ENCODE measurements around the gene FTO.
"Not testable (repeated sequence)": the region's sequence is repeated elsewhere in the genome, so short reads cannot be mapped to it uniquely, and the experiment has no call there.

The FTO gene

GRCh38 chr16:53841884-53842283 is 137.9 kb downstream of the FTO start:
- no peak for DNase-seq (ENCODE audit: low read depth)
- no peak for TF ChIP-seq CTCF (IDR thresholded peaks at IDR 0.05; ENCODE audit: control insufficient read depth, insufficient read depth, low read depth, low read length, missing control alignments)
- H3K4me3 ChIP-seq (ENCODE audit: control insufficient read depth, low read depth, low read length) = no peak overlapping the region

- no peak for DNase-seq (ENCODE audit: low read depth)
- no peak for TF ChIP-seq CTCF (IDR thresholded peaks at IDR 0.05; ENCODE audit: control insufficient read depth, insufficient read depth, low read depth, low read length, missing control alignments)
- H3K4me3 ChIP-seq (ENCODE audit: control insufficient read depth, low read depth, low read length) = no peak overlapping the region
These were observed 139.1 kb downstream of the FTO start for GRCh38 chr16:53843084-53843483.

- H3K4me3 ChIP-seq (ENCODE audit: control insufficient read depth, low read depth, low read length) = no peak overlapping the region
- TF ChIP-seq CTCF (IDR thresholded peaks at IDR 0.05; ENCODE audit: control insufficient read depth, insufficient read depth, low read depth, low read length, missing control alignments) = no peak
- no peak for DNase-seq (ENCODE audit: low read depth)
These were observed 140.8 kb downstream of the FTO start for GRCh38 chr16:53844804-53845203.

GRCh38 chr16:53846549-53846948 is 142.6 kb downstream of the FTO start:
- not testable (repeated sequence) for DNase-seq (ENCODE audit: low read depth); H3K4me3 ChIP-seq (ENCODE audit: control insufficient read depth, low read depth, low read length)

GRCh38 chr16:53846971-53847370 is 143.0 kb downstream of the FTO start:
- no peak overlapping the region for H3K4me3 ChIP-seq (ENCODE audit: control insufficient read depth, low read depth, low read length)
- TF ChIP-seq CTCF (IDR thresholded peaks at IDR 0.05; ENCODE audit: control insufficient read depth, insufficient read depth, low read depth, low read length, missing control alignments) = no peak
- no peak for DNase-seq (ENCODE audit: low read depth)

- no peak for DNase-seq (ENCODE audit: low read depth)
- H3K4me3 ChIP-seq (ENCODE audit: control insufficient read depth, low read depth, low read length) = no peak overlapping the region
- TF ChIP-seq CTCF (IDR thresholded peaks at IDR 0.05; ENCODE audit: control insufficient read depth, insufficient read depth, low read depth, low read length, missing control alignments) = no peak
These were observed 144.5 kb downstream of the FTO start for GRCh38 chr16:53848277-53848942.

- no peak for TF ChIP-seq CTCF (IDR thresholded peaks at IDR 0.05; ENCODE audit: control insufficient read depth, insufficient read depth, low read depth, low read length, missing control alignments)
- no peak for DNase-seq (ENCODE audit: low read depth)
- H3K4me3 ChIP-seq (ENCODE audit: control insufficient read depth, low read depth, low read length) = no peak overlapping the region
These were observed 145.0 kb downstream of the FTO start for GRCh38 chr16:53848950-53849349.

Data from AG09309 (cell line).